Right lobe of liver (tissue), 6 donors: ENCODE results near the gene IL21R. TPM values are rescaled to one million over a fixed set of nuclear protein-coding genes. Genes with fewer than 3 reads are reported as not detected.

Experiments
- ATAC-seq, 4 donors: fragments of 200-7000 bp; cut with Tn5 transposase; one replicate each; pipeline ENCODE4 v1.9.1; 2020; ENCODE audit warnings: mild to moderate bottlenecking in 4 of 4, moderate library complexity in 4 of 4
- DNase-seq, 3 donors: peaks; one replicate each; pipeline ENCODE4 v3.0.0-alpha.2; 2020
- H3K27ac ChIP-seq, 3 donors: fragments of 200-600 bp; one replicate each; pipeline ENCODE4 v1.8.0; 2022
- H3K27me3 ChIP-seq, 2 donors: fragments of 200-600 bp; one replicate each; pipeline ENCODE4 v1.8.0; 2022
- H3K36me3 ChIP-seq, 4 donors: fragments of 200-600 bp; sonication (generic) in 1 of 4; one replicate each; pipeline versions ENCODE4 v1.5.1 to v1.8.0; 2017 to 2022; ENCODE audit warnings: control low read depth in 1 of 4
- H3K4me1 ChIP-seq, 4 donors: fragments of 200-600 bp; sonication (generic) in 1 of 4; one replicate each; pipeline versions ENCODE4 v1.5.1 to v1.8.0; 2017 to 2022; ENCODE audit warnings: control low read depth in 1 of 4
- H3K4me3 ChIP-seq, 3 donors: fragments of 200-600 bp; one replicate each; pipeline ENCODE4 v1.8.0; 2022
- H3K9me3 ChIP-seq, 4 donors: fragments of 200-600 bp; sonication (generic) in 1 of 4; one replicate each; pipeline versions ENCODE4 v1.5.1 to v1.8.0; 2017 to 2022; ENCODE audit warnings: control low read depth in 1 of 4
- POLR2A ChIP-seq: fragments of 450-650 bp; IDR thresholded peaks from one replicate; pipeline ENCODE4 v1.6.1; 2017; ENCODE audit warnings: antibody characterized with exemption, mild to moderate bottlenecking
- WGBS: methylation state at CpG from one replicate; pipeline ENCODE4 v1.1.6; 2018; ENCODE audit warnings: low coverage, low lambda C conversion rate; ENCODE audit not compliant: insufficient coverage; ENCODE audit errors: missing lambda C conversion rate; 5-methylcytosine and 5-hydroxymethylcytosine counted together
- intact Hi-C, 2 donors: fragments of 100-400 bp; cut with DNase I; formaldehyde crosslinking; loops; one replicate each; pipeline versions ENCODE4 v1.11.2 to v1.14.1; 2022
- total RNA-seq, 6 experiments: library from RNA; depleted of rRNA in 2 of 6; stranded (reverse); fragments of >200 nt in 2 of 6; fragmentation: NEBNext Ultra II Directional in 3 of 6; extraction: Animal tissue kit (Norgen Biotek cat#: 25700) in 3 of 6; gene quantifications; one replicate each; pipeline versions ENCODE4 v1.1.0 to v1.2.4, GENCODE V29; 2016 to 2023
- TF ChIP-seq, protein P1 (sequence below), 4 donors: fragments of 200-600 bp in 3 of 4; fragments of 450-650 bp in 1 of 4; IDR thresholded peaks; one replicate each; pipeline versions ENCODE4 v1.5.1 to v1.8.0; 2016 to 2022; ENCODE audit warnings: antibody characterized with exemption in 4 of 4, mild to moderate bottlenecking in 2 of 4
- donor health status: DM: no; HTN: yes; CAD: no.
- donor health status: DM: no; HTN: no; CAD: no.
- donor health status: DM: no; HTN: no; CAD: no.
- donor health status: DM: no; HTN: yes; CAD: no.
- donor health status: DM: no; HTN: yes; CAD: no.

The IL21R gene
- total RNA-seq, 6 experiments from 2014 or later, result 0.09 to 1.3 (median 0.31) TPM

DNA sequence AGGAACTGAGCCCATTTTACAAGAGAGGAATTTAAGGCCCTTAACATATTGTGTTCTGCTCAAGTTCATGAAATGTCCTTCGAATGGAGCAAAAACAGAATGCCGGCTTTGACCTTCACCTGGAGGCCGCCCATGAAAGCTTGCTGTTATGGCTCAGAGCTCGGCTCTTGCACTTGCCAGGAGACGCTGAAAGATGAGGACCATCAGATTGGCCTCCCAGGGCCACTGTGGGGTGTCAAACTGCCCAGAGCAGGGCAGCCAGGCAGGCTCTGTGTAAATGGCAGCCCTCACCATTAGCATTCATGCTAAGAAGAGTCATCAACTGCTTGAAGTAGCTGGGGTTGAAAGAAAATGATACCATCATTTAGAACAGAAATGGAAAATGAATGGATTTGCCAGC, 39.3 kb downstream of the IL21R start:
- H3K27me3 ChIP-seq, result no peaks in the 10 kb centered on the region
- intact Hi-C loops, result no loop called here
- DNase-seq (peak in 1 of 3 donors; percentile 6), ATAC-seq (no peak)
- H3K36me3 ChIP-seq, result no peaks in the 10 kb centered on the region
- H3K4me1 ChIP-seq, result no peaks in the 10 kb centered on the region
- TF ChIP-seq POLR2A, result no peak
- TF ChIP-seq, protein P1, sequence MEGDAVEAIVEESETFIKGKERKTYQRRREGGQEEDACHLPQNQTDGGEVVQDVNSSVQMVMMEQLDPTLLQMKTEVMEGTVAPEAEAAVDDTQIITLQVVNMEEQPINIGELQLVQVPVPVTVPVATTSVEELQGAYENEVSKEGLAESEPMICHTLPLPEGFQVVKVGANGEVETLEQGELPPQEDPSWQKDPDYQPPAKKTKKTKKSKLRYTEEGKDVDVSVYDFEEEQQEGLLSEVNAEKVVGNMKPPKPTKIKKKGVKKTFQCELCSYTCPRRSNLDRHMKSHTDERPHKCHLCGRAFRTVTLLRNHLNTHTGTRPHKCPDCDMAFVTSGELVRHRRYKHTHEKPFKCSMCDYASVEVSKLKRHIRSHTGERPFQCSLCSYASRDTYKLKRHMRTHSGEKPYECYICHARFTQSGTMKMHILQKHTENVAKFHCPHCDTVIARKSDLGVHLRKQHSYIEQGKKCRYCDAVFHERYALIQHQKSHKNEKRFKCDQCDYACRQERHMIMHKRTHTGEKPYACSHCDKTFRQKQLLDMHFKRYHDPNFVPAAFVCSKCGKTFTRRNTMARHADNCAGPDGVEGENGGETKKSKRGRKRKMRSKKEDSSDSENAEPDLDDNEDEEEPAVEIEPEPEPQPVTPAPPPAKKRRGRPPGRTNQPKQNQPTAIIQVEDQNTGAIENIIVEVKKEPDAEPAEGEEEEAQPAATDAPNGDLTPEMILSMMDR (IDR thresholded peaks at IDR 0.05), result no peak
- H3K4me3 ChIP-seq, result no peak overlapping the region
- 60% methylated on average over 1 of the region's 5 CpGs for WGBS
- H3K27ac ChIP-seq, result no peak overlapping the region
- no peaks in the 10 kb centered on the region for H3K9me3 ChIP-seq

DNA sequence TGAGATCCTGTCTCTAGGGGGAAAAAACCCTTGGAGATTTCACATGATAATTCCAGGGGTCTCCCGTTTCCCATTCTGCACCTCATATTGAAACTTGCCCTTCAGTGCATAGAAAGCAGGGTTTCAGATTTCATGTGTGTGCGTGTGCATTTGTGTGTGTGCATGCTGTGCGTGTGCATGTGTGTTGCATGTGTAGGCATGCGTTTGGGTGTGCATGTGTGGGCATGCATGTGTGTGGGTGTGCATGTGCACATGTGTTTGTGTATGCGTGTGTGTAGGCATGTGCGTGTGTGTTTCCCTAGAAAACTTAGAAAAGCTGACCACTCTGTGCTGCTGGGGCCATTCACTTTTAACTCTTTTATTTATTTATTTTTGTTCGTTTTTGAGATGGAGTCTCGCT, 40.0 kb downstream of the IL21R start:
- DNase-seq (no peak), ATAC-seq (no peak)
- no peak overlapping the region for H3K27ac ChIP-seq
- no peaks in the 10 kb centered on the region for H3K36me3 ChIP-seq
- no peaks in the 10 kb centered on the region for H3K9me3 ChIP-seq
- H3K4me3 ChIP-seq, result no peak overlapping the region
- TF ChIP-seq, protein P1 (IDR thresholded peaks at IDR 0.05), result no peak
- TF ChIP-seq POLR2A, result no peak
- WGBS, result 91% methylated on average over 7 of the region's 8 CpGs
- H3K4me1 ChIP-seq, result no peaks in the 10 kb centered on the region
- no peaks in the 10 kb centered on the region for H3K27me3 ChIP-seq
- intact Hi-C loops, result no loop called here

DNA sequence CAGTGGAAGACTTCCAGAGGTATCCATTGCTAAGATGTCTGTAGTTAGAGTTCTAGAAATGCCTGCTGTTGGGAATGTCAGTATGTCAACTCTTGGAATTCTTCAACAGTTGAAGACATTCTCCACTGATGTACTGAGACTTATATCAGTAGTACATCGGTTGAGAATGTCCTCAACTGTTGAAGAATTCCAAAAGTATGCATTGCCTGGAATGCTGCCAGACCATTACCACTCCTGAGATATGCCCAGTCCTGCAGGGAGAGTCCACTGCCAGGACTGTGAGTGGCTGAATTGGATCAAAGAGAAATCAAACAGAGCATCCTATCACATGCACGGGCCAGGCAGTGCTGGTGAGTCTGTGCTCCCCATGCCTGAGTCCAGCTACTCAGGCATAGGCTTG, 42.0 kb downstream of the IL21R start:
- no peak overlapping the region for H3K27ac ChIP-seq
- intact Hi-C loops, result no loop called here
- no peak overlapping the region for H3K4me3 ChIP-seq
- 38% methylated on average over 1 of the region's 2 CpGs for WGBS
- DNase-seq (no peak), ATAC-seq (no peak)
- H3K36me3 ChIP-seq, result no peaks in the 10 kb centered on the region
- H3K27me3 ChIP-seq, result no peaks in the 10 kb centered on the region
- no peaks in the 10 kb centered on the region for H3K9me3 ChIP-seq
- TF ChIP-seq POLR2A, result no peak
- TF ChIP-seq, protein P1 (IDR thresholded peaks at IDR 0.05), result no peak
- no peaks in the 10 kb centered on the region for H3K4me1 ChIP-seq

GRCh38 chr16:27444470-27444869, 42.5 kb downstream of the IL21R start:
- no peaks in the 10 kb centered on the region for H3K36me3 ChIP-seq

More at GRCh38 chr16:27444470-27444869, 42.5 kb downstream of the IL21R start:
- no CpG with 5 or more reads among the region's 5 CpGs for WGBS
- H3K9me3 ChIP-seq, result no peaks in the 10 kb centered on the region
- no peak overlapping the region for H3K27ac ChIP-seq
- H3K4me3 ChIP-seq, result no peak overlapping the region
- intact Hi-C loops, result no loop called here
- TF ChIP-seq POLR2A, result no peak
- TF ChIP-seq, protein P1 (IDR thresholded peaks at IDR 0.05), result no peak
- no peaks in the 10 kb centered on the region for H3K27me3 ChIP-seq
- ATAC-seq (no peak), DNase-seq (peak in 1 of 3 donors; percentile 5)
- H3K4me1 ChIP-seq, result no peaks in the 10 kb centered on the region
